H1 (cell line): Measurements from ENCODE around the gene TIMM9. TPM values are rescaled to one million over a fixed set of nuclear protein-coding genes. Genes with fewer than 3 reads are reported as not detected.

ENCODE experiments used
- CHD2 ChIP-seq: IDR thresholded peaks from 2 replicates; pipeline ENCODE4 v1.6.1; 2012; ENCODE audit warnings: low read length, improper control_type of control experiment
- EP300 ChIP-seq, 2 experiments: IDR thresholded peaks; 1 replicate in 1 of 2; 2 replicates in 1 of 2; pipeline ENCODE4 v1.6.1; 2011 to 2012; ENCODE audit warnings: low read depth in 2 of 2, low read length in 2 of 2, mild to moderate bottlenecking in 2 of 2, borderline replicate concordance in 1 of 2, inconsistent platforms in 1 of 2, moderate library complexity in 1 of 2
- JUND ChIP-seq: IDR thresholded peaks from 2 replicates; pipeline ENCODE4 v1.6.1; 2011; ENCODE audit warnings: mild to moderate bottlenecking, improper control_type of control experiment, low read length
- PHF8 ChIP-seq: fragments of 200-600 bp; sonication (generic); conservative IDR thresholded peaks from 2 replicates; pipeline ENCODE4 v1.7.1; 2012; ENCODE audit warnings: low read depth, mild to moderate bottlenecking, inconsistent platforms, low read length, moderate library complexity
- POLR2A ChIP-seq, 2 experiments: IDR thresholded peaks; 1 replicate in 1 of 2; 2 replicates in 1 of 2; pipeline ENCODE4 v1.6.1; 2011; ENCODE audit warnings: low read depth in 2 of 2, low read length in 2 of 2, mild to moderate bottlenecking in 2 of 2; ENCODE audit errors: control extremely low read depth in 1 of 2
- RAD21 ChIP-seq, 2 experiments: IDR thresholded peaks in 1 of 2; conservative IDR thresholded peaks in 1 of 2; 2 replicates each; pipeline ENCODE4 v1.6.1; 2011; ENCODE audit warnings: low read depth in 2 of 2, low read length in 2 of 2, improper control_type of control experiment in 1 of 2, inconsistent platforms in 1 of 2, mild to moderate bottlenecking in 1 of 2, moderate library complexity in 1 of 2
- RBBP5 ChIP-seq: IDR thresholded peaks from 2 replicates; pipeline ENCODE4 v1.7.1; 2012; ENCODE audit warnings: low read depth, mild to moderate bottlenecking, inconsistent platforms, low read length, moderate library complexity, borderline replicate concordance
- SAP30 ChIP-seq: fragments of 300-600 bp; sonication (generic); IDR thresholded peaks from 2 replicates; pipeline ENCODE4 v1.7.1; 2012; ENCODE audit warnings: low read length, moderate library complexity, mild to moderate bottlenecking, inconsistent platforms; ENCODE audit not compliant: insufficient read depth, insufficient replicate concordance
- TAF1 ChIP-seq: IDR thresholded peaks from 2 replicates; pipeline ENCODE4 v1.6.1; 2011; ENCODE audit warnings: mild to moderate bottlenecking, low read depth, low read length
- polyA plus RNA-seq, 7 experiments: library from polyadenylated mRNA; depleted of rRNA in 3 of 7; stranded (reverse) in 5 of 7; unstranded in 2 of 7; fragments of >200 nt in 5 of 7; fragments of 200-250 nt in 2 of 7; gene quantifications; 1 replicate in 5 of 7; 2 replicates in 1 of 7; 4 replicates in 1 of 7; pipeline versions ENCODE4 v1.2.1 to v1.2.3, GENCODE V29; 2011 to 2013; ENCODE audit warnings: missing spikeins in 2 of 7, mixed read lengths in 2 of 7
- total RNA-seq: library from RNA; stranded (reverse); fragmentation: NEBNext Ultra II Directional; extraction: Animal tissue kit (Norgen Biotek cat#: 25700); gene quantifications from 2 replicates; pipeline ENCODE4 v1.2.1, GENCODE V29; 2021

Gene TIMM9
- total and polyA plus RNA-seq, 2 of the 8 experiments (the other 6 are each of a cell fraction or from before 2014, with no cell fraction given), result 24.0 to 52.2 TPM

GRCh38 chr14:58427281-58428117, at the start of gene TIMM9, which contains the start of gene KIAA0586 (continued):
- TF ChIP-seq EP300 (IDR thresholded peaks at IDR 0.05; ENCODE audit: borderline replicate concordance in 1 of 2, low read depth in 2 of 2, low read length in 2 of 2) (peak in 1 of 2 experiments; percentile 87; a peak in 1 of 3 replicates), RAD21 (IDR thresholded peaks at IDR 0.05 in 1 of 2, conservative IDR thresholded peaks at IDR 0.05 in 1 of 2; ENCODE audit: low read depth in 2 of 2, low read length in 2 of 2) (no peak), JUND (no peak), RBBP5 (no peak; the same call in 1 of the 2 replicates), CHD2 (no peak), POLR2A (IDR thresholded peaks at IDR 0.05; ENCODE audit: control extremely low read depth in 1 of 2, low read depth in 2 of 2, low read length in 2 of 2) (peak in 1 of 2 experiments; percentile 21; a peak in 1 of 3 replicates), SAP30 (peak; percentile 94), PHF8 (peak; percentile 55; the same call in 1 of the 2 replicates), TAF1 (peak; percentile 64)
